ENCODE measurements around the gene SFXN3. TPM values are rescaled to one million over a fixed set of nuclear protein-coding genes. Genes with fewer than 3 reads are reported as not detected.

The SFXN3 gene
- total RNA-seq, 1 experiment from 2014 or later = 8.5 TPM

- Histone ChIP-seq H3K4me1 (ENCODE audit: low read length) (peaks cover 22% of the 10 kb centered on the region), H2AFZ (ENCODE audit: low read length) (no peak overlapping the region), H3K9me2 (replicated peaks; ENCODE audit: insufficient read depth, low read length) (no peaks in the 10 kb centered on the region), H3K79me2 (ENCODE audit: low read length) (no peaks in the 10 kb centered on the region), H3K27me3 (ENCODE audit: low read length) (no peaks in the 10 kb centered on the region), H3K9me3 (ENCODE audit: low read length) (no peaks in the 10 kb centered on the region), H3K4me3 (ENCODE audit: low read length) (no peak overlapping the region), H3K9ac (ENCODE audit: low read length) (no peak overlapping the region), H3K36me3 (ENCODE audit: insufficient read depth, low read length) (no peaks in the 10 kb centered on the region), H4K20me1 (ENCODE audit: insufficient read depth, low read depth, low read length) (no peaks in the 10 kb centered on the region), H3K4me2 (ENCODE audit: low read depth, low read length, poor library complexity, severe bottlenecking) (no peak overlapping the region), H3K27ac (ENCODE audit: low read length) (no peak overlapping the region)
- DNase-seq = no peak
Measured at GRCh38 chr10:101040851-101041250, 9.8 kb downstream of the SFXN3 start.

GRCh38 chr10:101041252-101041761, 10.3 kb downstream of the SFXN3 start:
- no peak overlapping the region for H3K27ac ChIP-seq (ENCODE audit: low read length)
- H3K4me3 ChIP-seq (ENCODE audit: low read length) = no peak overlapping the region
- no peak overlapping the region for H3K4me2 ChIP-seq (ENCODE audit: low read depth, low read length, poor library complexity, severe bottlenecking)
- no peaks in the 10 kb centered on the region for H3K27me3 ChIP-seq (ENCODE audit: low read length)
- no peaks in the 10 kb centered on the region for H3K36me3 ChIP-seq (ENCODE audit: insufficient read depth, low read length)
- H4K20me1 ChIP-seq (ENCODE audit: insufficient read depth, low read depth, low read length) = no peaks in the 10 kb centered on the region
- H3K9me3 ChIP-seq (ENCODE audit: low read length) = no peaks in the 10 kb centered on the region
- H3K9me2 ChIP-seq (replicated peaks; ENCODE audit: insufficient read depth, low read length) = no peaks in the 10 kb centered on the region
- H3K4me1 ChIP-seq (ENCODE audit: low read length) = peaks cover 22% of the 10 kb centered on the region
- H3K9ac ChIP-seq (ENCODE audit: low read length) = no peak overlapping the region
- no peaks in the 10 kb centered on the region for H3K79me2 ChIP-seq (ENCODE audit: low read length)
- H2AFZ ChIP-seq (ENCODE audit: low read length) = no peak overlapping the region
- peak; percentile 93 for DNase-seq

GRCh38 chr10:101042118-101042517, 11.1 kb downstream of the SFXN3 start:
- peak overlapping the region; percentile 73 for H3K4me3 ChIP-seq (ENCODE audit: low read length)
- H3K27ac ChIP-seq (ENCODE audit: low read length) = 0 out of 2 replicates have a peak overlapping the region, but pooled peaks have one; percentile 39

GRCh38 chr10:101042667-101043362, 11.8 kb downstream of the SFXN3 start:
- peak; percentile 98 for DNase-seq
- Histone ChIP-seq H3K79me2 (ENCODE audit: low read length) (no peaks in the 10 kb centered on the region), H3K27me3 (ENCODE audit: low read length) (no peaks in the 10 kb centered on the region), H3K9me3 (ENCODE audit: low read length) (no peaks in the 10 kb centered on the region), H3K9me2 (replicated peaks; ENCODE audit: insufficient read depth, low read length) (no peaks in the 10 kb centered on the region), H3K27ac (ENCODE audit: low read length) (no peak overlapping the region), H3K4me3 (ENCODE audit: low read length) (peak overlapping the region; percentile 73), H4K20me1 (ENCODE audit: insufficient read depth, low read depth, low read length) (no peaks in the 10 kb centered on the region), H3K9ac (ENCODE audit: low read length) (peak overlapping the region; percentile 74), H3K4me2 (ENCODE audit: low read depth, low read length, poor library complexity, severe bottlenecking) (peak overlapping the region; percentile 85), H3K36me3 (ENCODE audit: insufficient read depth, low read length) (no peaks in the 10 kb centered on the region), H2AFZ (ENCODE audit: low read length) (peak overlapping the region; percentile 96), H3K4me1 (ENCODE audit: low read length) (peaks cover 22% of the 10 kb centered on the region)

More at GRCh38 chr10:101042118-101042517, 11.1 kb downstream of the SFXN3 start:
- H4K20me1 ChIP-seq (ENCODE audit: insufficient read depth, low read depth, low read length) = no peaks in the 10 kb centered on the region
- H3K9ac ChIP-seq (ENCODE audit: low read length) = peak overlapping the region; percentile 74
- H3K4me1 ChIP-seq (ENCODE audit: low read length) = peaks cover 22% of the 10 kb centered on the region
- no peaks in the 10 kb centered on the region for H3K79me2 ChIP-seq (ENCODE audit: low read length)
- H3K9me3 ChIP-seq (ENCODE audit: low read length) = no peaks in the 10 kb centered on the region
- no peaks in the 10 kb centered on the region for H3K9me2 ChIP-seq (replicated peaks; ENCODE audit: insufficient read depth, low read length)
- peak overlapping the region; percentile 85 for H3K4me2 ChIP-seq (ENCODE audit: low read depth, low read length, poor library complexity, severe bottlenecking)
- no peaks in the 10 kb centered on the region for H3K36me3 ChIP-seq (ENCODE audit: insufficient read depth, low read length)
- H3K27me3 ChIP-seq (ENCODE audit: low read length) = no peaks in the 10 kb centered on the region
- H2AFZ ChIP-seq (ENCODE audit: low read length) = peak overlapping the region; percentile 96
- no peak for DNase-seq

GRCh38 chr10:101043363-101043707, 12.3 kb downstream of the SFXN3 start:
- Histone ChIP-seq H3K4me3 (ENCODE audit: low read length) (peak overlapping the region; percentile 73), H3K27ac (ENCODE audit: low read length) (no peak overlapping the region), H3K36me3 (ENCODE audit: insufficient read depth, low read length) (no peaks in the 10 kb centered on the region), H3K4me2 (ENCODE audit: low read depth, low read length, poor library complexity, severe bottlenecking) (peak overlapping the region; percentile 85), H4K20me1 (ENCODE audit: insufficient read depth, low read depth, low read length) (no peaks in the 10 kb centered on the region), H3K9ac (ENCODE audit: low read length) (peak overlapping the region; percentile 74), H3K27me3 (ENCODE audit: low read length) (no peaks in the 10 kb centered on the region), H3K9me3 (ENCODE audit: low read length) (no peaks in the 10 kb centered on the region), H2AFZ (ENCODE audit: low read length) (peak overlapping the region; percentile 96; the same call in 1 of the 2 replicates), H3K9me2 (replicated peaks; ENCODE audit: insufficient read depth, low read length) (no peaks in the 10 kb centered on the region), H3K4me1 (ENCODE audit: low read length) (peaks cover 22% of the 10 kb centered on the region), H3K79me2 (ENCODE audit: low read length) (no peaks in the 10 kb centered on the region)
- no peak for DNase-seq

GRCh38 chr10:101044117-101044516, 13.1 kb downstream of the SFXN3 start:
- Histone ChIP-seq H3K9me3 (ENCODE audit: low read length) (no peaks in the 10 kb centered on the region), H3K9ac (ENCODE audit: low read length) (no peak overlapping the region), H3K27me3 (ENCODE audit: low read length) (no peaks in the 10 kb centered on the region), H4K20me1 (ENCODE audit: insufficient read depth, low read depth, low read length) (no peaks in the 10 kb centered on the region), H3K27ac (ENCODE audit: low read length) (no peak overlapping the region), H3K36me3 (ENCODE audit: insufficient read depth, low read length) (no peaks in the 10 kb centered on the region), H3K9me2 (replicated peaks; ENCODE audit: insufficient read depth, low read length) (no peaks in the 10 kb centered on the region), H3K4me3 (ENCODE audit: low read length) (no peak overlapping the region), H3K79me2 (ENCODE audit: low read length) (no peaks in the 10 kb centered on the region), H3K4me2 (ENCODE audit: low read depth, low read length, poor library complexity, severe bottlenecking) (no peak overlapping the region), H3K4me1 (ENCODE audit: low read length) (peaks cover 22% of the 10 kb centered on the region), H2AFZ (ENCODE audit: low read length) (no peak overlapping the region)
- no peak for DNase-seq

- Histone ChIP-seq H2AFZ (ENCODE audit: low read length) (no peak overlapping the region), H3K9me2 (replicated peaks; ENCODE audit: insufficient read depth, low read length) (no peaks in the 10 kb centered on the region), H3K4me2 (ENCODE audit: low read depth, low read length, poor library complexity, severe bottlenecking) (no peak overlapping the region), H3K9me3 (ENCODE audit: low read length) (no peaks in the 10 kb centered on the region), H3K9ac (ENCODE audit: low read length) (no peak overlapping the region), H3K79me2 (ENCODE audit: low read length) (no peaks in the 10 kb centered on the region), H3K36me3 (ENCODE audit: insufficient read depth, low read length) (no peaks in the 10 kb centered on the region), H3K4me3 (ENCODE audit: low read length) (no peak overlapping the region), H3K4me1 (ENCODE audit: low read length) (peaks cover 35% of the 10 kb centered on the region), H3K27me3 (ENCODE audit: low read length) (no peaks in the 10 kb centered on the region), H3K27ac (ENCODE audit: low read length) (no peak overlapping the region), H4K20me1 (ENCODE audit: insufficient read depth, low read depth, low read length) (no peaks in the 10 kb centered on the region)
- no peak for DNase-seq
Measured at GRCh38 chr10:101046332-101047238, 15.6 kb downstream of the SFXN3 start.

- no peaks in the 10 kb centered on the region for H3K9me3 ChIP-seq (ENCODE audit: low read length)
- no peak overlapping the region for H2AFZ ChIP-seq (ENCODE audit: low read length)
- no peaks in the 10 kb centered on the region for H3K27me3 ChIP-seq (ENCODE audit: low read length)
- H3K4me2 ChIP-seq (ENCODE audit: low read depth, low read length, poor library complexity, severe bottlenecking) = no peak overlapping the region
- H3K36me3 ChIP-seq (ENCODE audit: insufficient read depth, low read length) = no peaks in the 10 kb centered on the region
- H3K4me3 ChIP-seq (ENCODE audit: low read length) = no peak overlapping the region
- H3K27ac ChIP-seq (ENCODE audit: low read length) = no peak overlapping the region
- H3K79me2 ChIP-seq (ENCODE audit: low read length) = no peaks in the 10 kb centered on the region
- peaks cover 28% of the 10 kb centered on the region for H3K4me1 ChIP-seq (ENCODE audit: low read length)
- H3K9ac ChIP-seq (ENCODE audit: low read length) = no peak overlapping the region
- H4K20me1 ChIP-seq (ENCODE audit: insufficient read depth, low read depth, low read length) = no peaks in the 10 kb centered on the region
- no peaks in the 10 kb centered on the region for H3K9me2 ChIP-seq (replicated peaks; ENCODE audit: insufficient read depth, low read length)
- DNase-seq = no peak
Measured at GRCh38 chr10:101047268-101047667, 16.2 kb downstream of the SFXN3 start.

Measured in Karpas-422 (cell line).